Activated effector memory CD4-positive, alpha-beta T cell treated with anti-CD3 and anti-CD28 coated beads, Interleukin-2, amount 50 U/mL, for 16 hours (primary cell): Measurements from ENCODE around the gene SWSAP1.

Experiments used
- DNase-seq: peaks from one replicate; pipeline ENCODE4 v3.0.0-alpha.2; 2020

SWSAP1 gene

DNA sequence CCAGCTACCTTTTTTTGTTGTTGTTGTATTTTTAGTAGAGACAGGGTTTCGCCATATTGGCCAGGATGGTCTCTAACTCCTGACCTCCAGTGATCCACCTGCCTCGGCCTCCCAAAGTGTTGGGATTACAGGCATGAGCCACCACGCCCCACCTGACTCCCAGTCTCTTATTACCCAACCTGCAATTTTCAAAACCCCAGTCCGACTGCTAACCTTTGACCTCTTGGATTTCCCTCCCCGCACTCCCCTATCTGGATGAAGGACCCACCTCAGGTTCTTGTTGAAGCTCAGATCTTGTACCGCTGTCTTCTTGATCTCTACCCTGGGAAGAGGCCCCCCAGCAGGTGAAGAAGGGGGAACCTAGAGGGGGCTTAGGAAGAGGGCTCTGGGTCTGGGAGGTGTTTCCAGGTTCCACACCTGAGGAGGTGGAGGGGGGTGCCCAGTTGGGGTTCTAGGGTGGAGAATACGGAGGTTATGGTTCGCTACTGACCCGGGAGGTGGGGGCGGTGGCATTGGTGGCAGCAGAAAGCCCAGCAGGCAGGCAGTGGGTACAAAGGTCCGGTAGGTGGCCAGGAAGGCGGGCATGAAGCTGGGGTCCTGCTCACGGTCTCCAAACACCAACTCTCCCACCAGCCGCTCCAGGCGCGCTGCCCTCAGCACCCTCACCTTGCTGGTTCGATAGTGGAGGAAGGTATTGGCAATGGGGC is 42.0 kb downstream of the SWSAP1 start:
- DNase-seq, result no peak

DNA sequence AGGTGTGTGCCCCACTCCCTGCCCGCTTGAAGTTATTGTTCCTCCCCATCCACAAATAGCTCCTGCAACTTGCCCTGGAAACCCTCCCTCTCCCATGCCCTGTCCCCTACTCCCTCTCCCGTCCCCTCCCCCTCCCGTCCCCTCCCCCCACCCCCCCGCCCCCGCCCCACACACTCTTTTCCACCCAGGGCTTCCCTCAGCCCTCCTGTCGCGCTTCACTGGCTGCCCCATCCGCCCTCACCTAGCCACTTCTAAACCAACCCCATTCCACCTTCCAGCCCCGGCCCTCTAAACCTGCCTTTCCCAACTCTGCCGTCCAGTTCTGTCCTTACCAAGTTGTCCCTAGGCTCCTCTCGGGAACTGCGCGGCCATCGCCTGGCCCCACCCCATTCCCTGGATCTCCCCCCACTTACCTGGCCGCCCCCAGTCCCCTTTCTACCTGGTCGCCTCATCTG is 43.7 kb downstream of the SWSAP1 start:
- DNase-seq, result no peak

DNA sequence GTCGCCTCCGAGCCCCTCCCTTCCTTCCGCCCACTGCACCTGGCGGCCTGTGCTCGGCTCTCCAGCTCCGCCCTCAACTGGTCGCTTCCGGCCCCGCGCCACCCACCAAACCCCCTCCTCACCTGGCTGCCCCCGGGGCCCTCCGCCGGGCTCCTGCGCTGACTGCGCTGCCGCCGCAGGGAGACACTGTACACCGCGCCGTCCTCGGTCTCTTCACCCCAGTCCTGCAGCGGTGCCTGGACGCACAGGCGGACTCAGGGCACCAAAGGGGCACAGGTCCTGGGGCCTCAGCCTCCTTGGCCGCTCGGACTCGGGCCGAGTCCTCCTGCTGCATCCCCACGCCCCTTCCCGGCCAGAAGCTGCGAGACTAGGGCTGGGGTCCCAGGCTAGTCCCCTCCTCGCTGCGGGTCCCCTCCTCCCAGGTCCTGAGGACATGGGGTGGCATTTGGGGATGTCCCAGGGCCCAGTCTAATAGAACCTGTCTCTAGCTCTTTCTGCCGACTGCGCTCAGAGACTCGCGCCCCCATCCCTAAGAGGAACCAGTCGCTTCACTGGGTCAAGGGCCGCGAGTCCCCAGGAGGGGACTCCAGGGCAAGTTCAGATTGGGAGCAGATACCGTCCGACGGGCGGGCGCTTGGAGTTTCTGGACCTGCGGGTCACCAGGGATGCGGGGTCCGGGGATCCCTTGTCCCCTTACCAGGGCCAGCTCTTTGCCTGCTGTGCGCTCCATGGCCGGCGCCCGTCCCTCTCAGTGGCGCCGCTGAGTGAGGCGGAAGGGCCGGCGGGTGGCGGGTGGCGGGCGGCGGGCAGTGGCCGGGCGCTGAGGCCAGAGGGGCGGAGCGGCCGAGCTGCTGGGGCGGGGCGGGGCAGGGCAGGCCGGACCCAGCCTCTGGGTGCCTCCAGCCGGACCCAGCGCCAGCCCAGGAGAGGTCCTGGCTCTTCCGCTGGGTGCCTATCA is 44.4 kb downstream of the SWSAP1 start, which contains the start of gene RGL3:
RGL3 (minus strand) TSS at position 766 of the 958 bp plus-strand sequence; CDS start at position 730, 36 bp downstream.
- peak; percentile 64 for DNase-seq

DNA sequence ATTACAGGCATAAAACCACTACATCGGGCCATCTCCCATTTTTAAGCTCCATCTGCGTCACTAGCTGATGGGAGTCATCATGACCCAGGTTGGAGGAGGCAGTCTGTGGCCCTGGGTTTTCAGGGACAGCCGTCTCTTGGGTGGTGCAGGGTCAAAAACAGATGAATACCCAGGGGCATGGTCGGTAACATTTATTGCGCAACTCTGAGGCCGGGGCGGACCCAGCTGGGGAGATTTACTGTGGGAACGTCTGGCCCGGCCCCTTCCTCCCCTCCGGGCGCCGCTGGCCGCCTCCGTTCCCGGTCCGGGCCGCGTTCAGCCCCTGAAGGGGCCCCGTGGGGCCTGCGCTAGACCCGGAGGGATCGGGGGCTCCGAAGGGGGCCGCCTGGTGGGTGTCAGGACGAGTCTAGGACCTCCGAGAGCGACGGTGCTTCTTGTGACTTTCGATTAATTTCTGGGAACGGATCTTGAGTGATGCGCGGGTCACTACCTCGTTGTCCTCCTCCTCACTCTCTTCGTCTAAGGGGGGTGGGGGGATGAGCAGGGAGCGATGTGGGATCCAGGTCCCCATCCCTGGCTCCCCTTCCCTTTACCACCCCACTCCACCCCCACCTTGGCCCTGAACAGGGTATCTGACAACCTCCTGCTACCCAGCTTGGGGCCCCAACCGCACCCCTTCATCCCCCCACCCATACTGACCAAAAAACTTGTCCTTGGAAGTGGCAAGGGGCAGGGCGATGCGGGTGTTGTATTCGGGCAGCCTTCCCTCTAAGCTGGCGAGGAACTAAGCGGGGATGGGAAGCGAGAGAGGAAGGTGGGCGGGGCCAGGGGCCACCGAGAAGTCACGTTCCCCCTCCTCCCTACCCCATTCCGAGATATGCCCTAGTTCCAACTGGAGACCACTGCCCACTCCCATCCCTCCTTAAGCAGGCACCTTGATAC is 46.2 kb downstream of the SWSAP1 start:
- DNase-seq, result no peak

DNA sequence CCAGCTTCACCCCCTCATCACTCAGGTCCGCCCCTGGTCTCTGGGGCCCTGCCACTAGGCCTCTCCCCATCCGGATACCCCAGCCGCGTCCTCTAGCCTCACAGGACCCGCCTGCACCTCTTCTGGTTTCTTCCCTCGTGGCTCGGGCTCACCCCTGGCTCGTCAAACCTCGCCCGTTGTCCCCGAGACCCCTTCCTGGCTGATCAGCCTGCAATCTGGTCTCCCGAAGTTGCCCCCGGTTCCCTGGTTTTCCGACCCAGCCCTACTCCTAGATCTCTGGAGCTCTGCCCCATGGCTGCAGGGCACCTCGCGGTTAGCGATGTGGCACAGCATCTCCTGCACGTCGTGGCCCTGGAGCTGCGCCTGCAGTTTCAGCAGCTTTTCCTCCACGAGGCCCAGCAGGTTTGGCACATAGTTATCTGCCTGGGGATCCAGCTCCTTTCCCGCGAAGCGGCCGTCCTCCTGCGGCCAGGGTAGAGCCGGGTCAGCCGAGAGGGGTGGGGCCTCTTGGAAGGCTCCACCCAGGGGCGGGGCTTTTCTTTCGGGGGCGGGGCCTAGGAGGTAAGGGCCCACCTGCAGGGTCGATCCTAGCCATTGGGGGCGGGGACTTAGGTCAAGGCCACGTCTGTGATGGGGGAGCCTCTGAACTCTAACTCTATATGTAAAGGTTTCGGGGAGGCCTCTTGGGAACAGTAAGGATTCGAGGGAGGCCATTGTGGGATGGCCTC is 47.1 kb downstream of the SWSAP1 start:
- DNase-seq, result peak; percentile 83

DNA sequence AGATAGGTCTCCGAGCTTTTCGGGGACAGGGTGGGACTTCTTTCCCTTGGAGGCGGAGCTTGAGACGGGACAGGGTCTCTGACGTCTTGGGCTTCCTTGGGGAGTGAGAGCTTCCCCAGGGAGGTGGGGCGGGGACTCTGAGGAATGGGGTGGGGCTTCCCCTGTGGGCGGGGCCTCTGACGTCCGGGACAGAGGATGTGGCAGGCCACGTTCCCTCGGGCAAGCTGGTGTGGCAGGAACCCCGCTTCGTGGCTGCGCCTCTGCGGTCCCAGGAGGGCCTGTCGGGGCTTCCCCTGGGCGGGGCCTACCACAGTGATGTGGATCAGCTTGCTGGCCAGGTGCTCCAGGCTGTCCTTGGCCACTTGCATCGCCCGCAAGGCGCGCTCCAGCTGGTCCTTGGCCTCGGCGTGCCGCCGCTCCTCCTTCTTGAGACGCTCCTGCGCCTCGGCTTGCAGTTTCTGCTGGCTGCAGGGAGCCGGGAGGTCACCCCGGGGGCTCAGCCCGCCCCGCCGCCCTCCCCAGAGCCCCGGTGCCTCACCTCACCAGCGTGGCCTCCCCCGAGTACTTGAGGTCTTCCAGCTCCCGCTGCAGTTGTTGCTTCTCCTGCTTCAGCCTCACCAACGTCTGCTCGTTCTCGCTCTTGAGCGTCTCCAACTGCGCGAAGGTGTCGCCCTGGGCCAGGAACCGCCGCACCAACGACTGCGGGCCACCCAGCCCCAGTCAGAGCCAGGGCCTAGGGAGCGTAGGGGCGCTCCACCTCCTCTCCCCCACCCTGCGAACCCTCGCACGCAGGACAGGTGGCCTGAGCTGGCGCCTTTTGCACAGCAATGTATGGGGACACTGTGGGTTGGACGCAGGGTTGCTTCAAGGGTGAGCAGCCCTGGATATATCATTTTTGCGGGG is 47.9 kb downstream of the SWSAP1 start:
- peak; percentile 86 for DNase-seq

DNA sequence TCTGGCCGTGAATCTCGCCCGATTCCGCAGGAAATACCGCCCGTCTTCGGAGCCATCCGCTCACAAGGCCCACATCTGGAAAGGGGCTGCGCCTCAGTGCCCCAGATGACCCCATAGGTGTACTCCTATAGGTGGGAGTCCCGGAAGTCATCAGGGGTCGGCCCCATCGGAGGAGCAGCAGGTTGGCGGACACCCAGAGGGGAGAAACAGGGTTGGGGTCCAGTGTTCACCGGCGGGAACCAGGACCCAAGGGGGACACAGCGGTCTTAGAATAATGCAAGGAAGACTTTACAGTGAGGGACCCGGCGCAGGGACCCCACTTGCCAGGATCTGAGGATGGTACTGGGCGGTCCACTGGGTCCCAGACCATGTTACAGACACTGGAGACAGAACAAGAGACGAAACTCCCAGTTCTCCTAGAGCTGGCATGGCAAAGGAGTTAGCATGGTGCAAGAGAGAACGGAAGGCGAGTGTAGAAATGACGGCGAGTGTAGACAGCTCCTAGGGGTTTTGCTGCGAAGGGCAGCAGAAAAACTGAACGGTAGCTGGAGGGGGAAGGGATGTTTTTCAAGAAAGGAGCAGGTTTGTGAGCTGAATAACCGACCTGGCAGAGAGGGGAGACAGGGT is 48.8 kb downstream of the SWSAP1 start:
- DNase-seq, result no peak

DNA sequence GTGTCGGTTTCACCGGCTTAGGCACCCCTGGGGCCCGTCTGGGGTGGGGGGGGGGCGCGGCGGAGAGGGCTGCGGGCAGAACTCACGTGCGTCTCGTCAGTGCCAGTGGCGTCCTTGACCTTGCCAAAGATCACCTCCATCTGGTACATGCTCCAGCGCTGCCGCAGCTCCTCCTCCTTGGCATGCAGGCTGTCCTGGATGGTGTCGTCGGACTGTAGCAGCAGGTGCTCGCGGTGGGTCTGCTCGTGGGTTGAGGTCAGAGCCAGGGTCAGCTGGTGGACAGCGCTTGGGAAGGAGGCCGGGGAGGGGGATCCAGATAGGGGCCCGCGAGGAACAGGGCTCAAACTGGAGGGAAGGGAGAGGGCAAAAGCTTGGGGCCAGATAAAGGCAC is 49.3 kb downstream of the SWSAP1 start:
- DNase-seq, result no peak
